22Rv1 (cell line): ENCODE measurements around the gene FRY.
"Not testable (repeated sequence)": the region's sequence is repeated elsewhere in the genome, so short reads cannot be mapped to it uniquely, and the experiment has no call there.

Source experiments
- ZFX ChIP-seq: fragments of 450-650 bp; IDR thresholded peaks from 2 replicates; pipeline ENCODE4 v1.6.1; 2017; ENCODE audit warnings: antibody characterized with exemption, borderline replicate concordance
- TF ChIP-seq, protein P1 (sequence below): fragments of 450-650 bp; IDR thresholded peaks from 2 replicates; pipeline ENCODE4 v1.5.1; 2017; ENCODE audit warnings: mild to moderate bottlenecking

GRCh38 chr13:32057325-32057724 is 25.8 kb downstream of the FRY start:
- TF ChIP-seq, protein P1, sequence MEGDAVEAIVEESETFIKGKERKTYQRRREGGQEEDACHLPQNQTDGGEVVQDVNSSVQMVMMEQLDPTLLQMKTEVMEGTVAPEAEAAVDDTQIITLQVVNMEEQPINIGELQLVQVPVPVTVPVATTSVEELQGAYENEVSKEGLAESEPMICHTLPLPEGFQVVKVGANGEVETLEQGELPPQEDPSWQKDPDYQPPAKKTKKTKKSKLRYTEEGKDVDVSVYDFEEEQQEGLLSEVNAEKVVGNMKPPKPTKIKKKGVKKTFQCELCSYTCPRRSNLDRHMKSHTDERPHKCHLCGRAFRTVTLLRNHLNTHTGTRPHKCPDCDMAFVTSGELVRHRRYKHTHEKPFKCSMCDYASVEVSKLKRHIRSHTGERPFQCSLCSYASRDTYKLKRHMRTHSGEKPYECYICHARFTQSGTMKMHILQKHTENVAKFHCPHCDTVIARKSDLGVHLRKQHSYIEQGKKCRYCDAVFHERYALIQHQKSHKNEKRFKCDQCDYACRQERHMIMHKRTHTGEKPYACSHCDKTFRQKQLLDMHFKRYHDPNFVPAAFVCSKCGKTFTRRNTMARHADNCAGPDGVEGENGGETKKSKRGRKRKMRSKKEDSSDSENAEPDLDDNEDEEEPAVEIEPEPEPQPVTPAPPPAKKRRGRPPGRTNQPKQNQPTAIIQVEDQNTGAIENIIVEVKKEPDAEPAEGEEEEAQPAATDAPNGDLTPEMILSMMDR: not testable (repeated sequence)
- TF ChIP-seq ZFX: not testable (repeated sequence)
